Upper lobe of left lung (tissue), 4 donors: ENCODE measurements around the gene TRAFD1.

Source experiments
- EP300 ChIP-seq, 4 donors: sonication (generic); formaldehyde crosslinking; IDR thresholded peaks; one replicate each; pipeline ENCODE4 v1.5.1; 2017; ENCODE audit warnings: antibody characterized with exemption in 4 of 4, control low read depth in 2 of 4
- POLR2AphosphoS5 ChIP-seq, 2 donors: sonication (generic); formaldehyde crosslinking; IDR thresholded peaks; one replicate each; pipeline ENCODE4 v1.5.1; 2017; ENCODE audit warnings: antibody characterized with exemption in 2 of 2
- TF ChIP-seq, protein P1 (sequence below), 6 experiments: fragments of 450-650 bp in 4 of 6; fragments of 200-600 bp in 2 of 6; sonication (generic) in 2 of 6; IDR thresholded peaks; one replicate each; pipeline ENCODE4 v1.5.1; 2016 to 2019; ENCODE audit warnings: antibody characterized with exemption in 6 of 6

- TF ChIP-seq, protein P1, sequence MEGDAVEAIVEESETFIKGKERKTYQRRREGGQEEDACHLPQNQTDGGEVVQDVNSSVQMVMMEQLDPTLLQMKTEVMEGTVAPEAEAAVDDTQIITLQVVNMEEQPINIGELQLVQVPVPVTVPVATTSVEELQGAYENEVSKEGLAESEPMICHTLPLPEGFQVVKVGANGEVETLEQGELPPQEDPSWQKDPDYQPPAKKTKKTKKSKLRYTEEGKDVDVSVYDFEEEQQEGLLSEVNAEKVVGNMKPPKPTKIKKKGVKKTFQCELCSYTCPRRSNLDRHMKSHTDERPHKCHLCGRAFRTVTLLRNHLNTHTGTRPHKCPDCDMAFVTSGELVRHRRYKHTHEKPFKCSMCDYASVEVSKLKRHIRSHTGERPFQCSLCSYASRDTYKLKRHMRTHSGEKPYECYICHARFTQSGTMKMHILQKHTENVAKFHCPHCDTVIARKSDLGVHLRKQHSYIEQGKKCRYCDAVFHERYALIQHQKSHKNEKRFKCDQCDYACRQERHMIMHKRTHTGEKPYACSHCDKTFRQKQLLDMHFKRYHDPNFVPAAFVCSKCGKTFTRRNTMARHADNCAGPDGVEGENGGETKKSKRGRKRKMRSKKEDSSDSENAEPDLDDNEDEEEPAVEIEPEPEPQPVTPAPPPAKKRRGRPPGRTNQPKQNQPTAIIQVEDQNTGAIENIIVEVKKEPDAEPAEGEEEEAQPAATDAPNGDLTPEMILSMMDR (IDR thresholded peaks at IDR 0.05): no peak
- TF ChIP-seq EP300 (IDR thresholded peaks at IDR 0.05) (no peak), POLR2AphosphoS5 (IDR thresholded peaks at IDR 0.05) (no peak)
These were observed 41.0 kb downstream of the TRAFD1 start for GRCh38 chr12:112166051-112167015.
